Activated naive CD4-positive, alpha-beta T cell treated with anti-CD3 and anti-CD28 coated beads for 36 hours (primary cell): ENCODE measurements around the gene NUCB2. TPM values are rescaled to one million over a fixed set of nuclear protein-coding genes. Genes with fewer than 3 reads are reported as not detected.
"Not testable (repeated sequence)": the region's sequence is repeated elsewhere in the genome, so short reads cannot be mapped to it uniquely, and the experiment has no call there.

Source experiments
- CTCF ChIA-PET: fragments of 350-600 bp; sonication (Branson Sonifier 250); formaldehyde crosslinking; loops from one replicate; lab custom pipeline; 2021; ENCODE audit warnings: antibody characterized with exemption; lab: Charles Lee
- DNase-seq: peaks from one replicate; pipeline ENCODE4 v3.0.0-alpha.2; 2020
- H3K27ac Mint-ChIP-seq: one replicate; pipeline ENCODE4 v1.8.0; 2021; ENCODE audit warnings: mild to moderate bottlenecking, mixed read lengths
- H3K27me3 Mint-ChIP-seq: one replicate; pipeline ENCODE4 v1.8.0; 2021; ENCODE audit warnings: low read depth, mixed read lengths
- H3K36me3 Mint-ChIP-seq: one replicate; pipeline ENCODE4 v1.8.0; 2021; ENCODE audit warnings: low read depth, mixed read lengths
- H3K4me1 Mint-ChIP-seq: one replicate; pipeline ENCODE4 v1.8.0; 2021; ENCODE audit warnings: low read depth, mixed read lengths
- H3K4me3 Mint-ChIP-seq: one replicate; pipeline ENCODE4 v1.8.0; 2021; ENCODE audit warnings: mild to moderate bottlenecking, moderate library complexity, mixed read lengths
- H3K9me3 Mint-ChIP-seq: one replicate; pipeline ENCODE4 v1.8.0; 2021; ENCODE audit warnings: mixed read lengths
- intact Hi-C: fragments of 100-400 bp; cut with micrococcal nuclease; formaldehyde crosslinking; loops from one replicate; pipeline ENCODE4 v1.15.1; 2023
- total RNA-seq, 2 experiments: library from RNA; stranded (reverse); gene quantifications; one replicate each; pipeline ENCODE4 v1.2.3, GENCODE V29; 2021

NUCB2 gene
- 10 to 100 TPM; 67.7 to 74.0 TPM for total RNA-seq

- intact Hi-C loops: loop anchor here (1.0 to 5.0 kb wide), 13 partner anchors 9 to 1116 kb away; partner anchors contain the start of genes C11orf58, LDHA, NCR3LG1 and RPS13
- Mint-ChIP-seq H3K27me3 (no peaks in the 10 kb centered on the region), H3K4me3 (peak within 1 kb of the TSS; percentile 75), H3K36me3 (no peaks in the 10 kb centered on the region), H3K4me1 (peaks cover 33% of the 10 kb centered on the region), H3K9me3 (no peaks in the 10 kb centered on the region), H3K27ac (peak within 1 kb of the TSS; percentile 83)
- CTCF ChIA-PET: interaction anchor here (0.6 to 1.4 kb wide), 5 partner anchors 9 to 74 kb away, joined by 3 to 6 read pairs (median 4); no protein-coding TSS in a partner anchor
- peak; percentile 98 for DNase-seq
Measured at GRCh38 chr11:17276236-17277023, at the start of gene NUCB2. Gene NUCB2 (plus strand): TSS chr11:17276739. CDS start chr11:17295324, 18,585 bp downstream.

GRCh38 chr11:17228186-17228925, 48.2 kb upstream of the NUCB2 start:
- H3K27ac Mint-ChIP-seq, H3K9me3 Mint-ChIP-seq, H3K4me3 Mint-ChIP-seq, intact Hi-C loops, H3K36me3 Mint-ChIP-seq, DNase-seq, H3K27me3 Mint-ChIP-seq: not testable (repeated sequence)
- CTCF ChIA-PET: interaction anchor here (0.6 to 2.6 kb wide), 4 partner anchors 59 to 300 kb away, joined by 3 to 14 read pairs (median 6); no protein-coding TSS in a partner anchor
- peaks cover 19% of the 10 kb centered on the region for H3K4me1 Mint-ChIP-seq

GRCh38 chr11:17229481-17230152, 46.9 kb upstream of the NUCB2 start:
- no peak overlapping the region for H3K4me3 Mint-ChIP-seq

GRCh38 chr11:17230867-17231851, 45.4 kb upstream of the NUCB2 start:
- no peak overlapping the region for H3K4me3 Mint-ChIP-seq
- DNase-seq: peak; percentile 67
- no peaks in the 10 kb centered on the region for H3K36me3 Mint-ChIP-seq
- H3K4me1 Mint-ChIP-seq: peaks cover 19% of the 10 kb centered on the region
- intact Hi-C loops: loop anchor here (1.0 to 10.0 kb wide), 11 partner anchors 22 to 494 kb away; partner anchors contain the start of genes NCR3LG1 and NUCB2
- CTCF ChIA-PET: interaction anchor here (0.9 to 2.3 kb wide), 21 partner anchors 8 to 297 kb away, joined by 3 to 23 read pairs (median 5); partner anchors contain the start of gene KCNJ11
- no peaks in the 10 kb centered on the region for H3K9me3 Mint-ChIP-seq
- H3K27ac Mint-ChIP-seq: no peak overlapping the region
- H3K27me3 Mint-ChIP-seq: peaks cover 7% of the 10 kb centered on the region

More at GRCh38 chr11:17229481-17230152, 46.9 kb upstream of the NUCB2 start:
- no peaks in the 10 kb centered on the region for H3K36me3 Mint-ChIP-seq
- H3K27me3 Mint-ChIP-seq: peaks cover 3% of the 10 kb centered on the region
- peaks cover 19% of the 10 kb centered on the region for H3K4me1 Mint-ChIP-seq
- CTCF ChIA-PET: interaction anchor here (0.7 to 2.6 kb wide), 35 partner anchors 8 to 298 kb away, joined by 3 to 23 read pairs (median 5); partner anchors contain the start of gene PIK3C2A
- H3K27ac Mint-ChIP-seq: no peak overlapping the region
- intact Hi-C loops: loop anchor here (1.0 to 10.0 kb wide), 8 partner anchors 20 to 495 kb away; partner anchors contain the start of gene NUCB2
- H3K9me3 Mint-ChIP-seq: no peaks in the 10 kb centered on the region
- no peak for DNase-seq

GRCh38 chr11:17233101-17233500, 43.4 kb upstream of the NUCB2 start:
- H3K4me1 Mint-ChIP-seq: peaks cover 19% of the 10 kb centered on the region
- H3K36me3 Mint-ChIP-seq: no peaks in the 10 kb centered on the region
- peaks cover 7% of the 10 kb centered on the region for H3K27me3 Mint-ChIP-seq
- no peaks in the 10 kb centered on the region for H3K9me3 Mint-ChIP-seq
- H3K4me3 Mint-ChIP-seq: no peak overlapping the region
- DNase-seq: no peak
- intact Hi-C loops: loop anchor here (10.0 kb wide), 1 partner anchor 492 kb away; no protein-coding TSS in a partner anchor
- CTCF ChIA-PET: no interaction called here
- no peak overlapping the region for H3K27ac Mint-ChIP-seq

GRCh38 chr11:17238377-17238776, 38.2 kb upstream of the NUCB2 start:
- no peak for DNase-seq
- intact Hi-C loops: loop anchor here (10.0 kb wide), 1 partner anchor 486 kb away; no protein-coding TSS in a partner anchor
- H3K4me1 Mint-ChIP-seq: no peaks in the 10 kb centered on the region
- H3K4me3 Mint-ChIP-seq: no peak overlapping the region
- H3K27ac Mint-ChIP-seq: no peak overlapping the region
- H3K27me3 Mint-ChIP-seq: peaks cover 8% of the 10 kb centered on the region
- no peaks in the 10 kb centered on the region for H3K9me3 Mint-ChIP-seq
- H3K36me3 Mint-ChIP-seq: no peaks in the 10 kb centered on the region
- CTCF ChIA-PET: interaction anchor here (0.6 kb wide), 2 partner anchors 8 to 122 kb away, joined by 3 to 5 read pairs; no protein-coding TSS in a partner anchor

GRCh38 chr11:17239927-17240326, 36.6 kb upstream of the NUCB2 start:
- H3K9me3 Mint-ChIP-seq, H3K36me3 Mint-ChIP-seq, H3K4me1 Mint-ChIP-seq, H3K4me3 Mint-ChIP-seq, CTCF ChIA-PET, DNase-seq, H3K27ac Mint-ChIP-seq: not testable (repeated sequence)
- intact Hi-C loops: loop anchor here (10.0 kb wide), 1 partner anchor 485 kb away; no protein-coding TSS in a partner anchor
- peaks cover 11% of the 10 kb centered on the region for H3K27me3 Mint-ChIP-seq

- H3K4me1 Mint-ChIP-seq: peaks cover 4% of the 10 kb centered on the region
- intact Hi-C loops: no loop called here
- no peak for DNase-seq
- CTCF ChIA-PET: no interaction called here
- peaks cover 7% of the 10 kb centered on the region for H3K27me3 Mint-ChIP-seq
- no peak overlapping the region for H3K4me3 Mint-ChIP-seq
- H3K27ac Mint-ChIP-seq: no peak overlapping the region
- no peaks in the 10 kb centered on the region for H3K36me3 Mint-ChIP-seq
- H3K9me3 Mint-ChIP-seq: no peaks in the 10 kb centered on the region
Measured at GRCh38 chr11:17240780-17241179, 35.8 kb upstream of the NUCB2 start.

- H3K4me1 Mint-ChIP-seq, H3K9me3 Mint-ChIP-seq, intact Hi-C loops, DNase-seq, H3K27me3 Mint-ChIP-seq, H3K27ac Mint-ChIP-seq, H3K4me3 Mint-ChIP-seq, H3K36me3 Mint-ChIP-seq: not testable (repeated sequence)
- CTCF ChIA-PET: interaction anchor here (1.2 kb wide), 1 partner anchor 124 kb away, joined by 3 read pairs; no protein-coding TSS in a partner anchor
Measured at GRCh38 chr11:17242954-17243353, 33.6 kb upstream of the NUCB2 start.

GRCh38 chr11:17244046-17244445, 32.5 kb upstream of the NUCB2 start:
- no peaks in the 10 kb centered on the region for H3K36me3 Mint-ChIP-seq
- H3K27me3 Mint-ChIP-seq: peaks cover 4% of the 10 kb centered on the region
- peaks cover 4% of the 10 kb centered on the region for H3K4me1 Mint-ChIP-seq
- no peak for DNase-seq
- H3K9me3 Mint-ChIP-seq: no peaks in the 10 kb centered on the region
- H3K4me3 Mint-ChIP-seq: no peak overlapping the region
- intact Hi-C loops: no loop called here
- no peak overlapping the region for H3K27ac Mint-ChIP-seq
- CTCF ChIA-PET: interaction anchor here (0.6 to 1.2 kb wide), 4 partner anchors 14 to 220 kb away, joined by 3 to 5 read pairs (median 3); no protein-coding TSS in a partner anchor
